ENCODE data around the gene OBSL1.

The OBSL1 gene

DNA sequence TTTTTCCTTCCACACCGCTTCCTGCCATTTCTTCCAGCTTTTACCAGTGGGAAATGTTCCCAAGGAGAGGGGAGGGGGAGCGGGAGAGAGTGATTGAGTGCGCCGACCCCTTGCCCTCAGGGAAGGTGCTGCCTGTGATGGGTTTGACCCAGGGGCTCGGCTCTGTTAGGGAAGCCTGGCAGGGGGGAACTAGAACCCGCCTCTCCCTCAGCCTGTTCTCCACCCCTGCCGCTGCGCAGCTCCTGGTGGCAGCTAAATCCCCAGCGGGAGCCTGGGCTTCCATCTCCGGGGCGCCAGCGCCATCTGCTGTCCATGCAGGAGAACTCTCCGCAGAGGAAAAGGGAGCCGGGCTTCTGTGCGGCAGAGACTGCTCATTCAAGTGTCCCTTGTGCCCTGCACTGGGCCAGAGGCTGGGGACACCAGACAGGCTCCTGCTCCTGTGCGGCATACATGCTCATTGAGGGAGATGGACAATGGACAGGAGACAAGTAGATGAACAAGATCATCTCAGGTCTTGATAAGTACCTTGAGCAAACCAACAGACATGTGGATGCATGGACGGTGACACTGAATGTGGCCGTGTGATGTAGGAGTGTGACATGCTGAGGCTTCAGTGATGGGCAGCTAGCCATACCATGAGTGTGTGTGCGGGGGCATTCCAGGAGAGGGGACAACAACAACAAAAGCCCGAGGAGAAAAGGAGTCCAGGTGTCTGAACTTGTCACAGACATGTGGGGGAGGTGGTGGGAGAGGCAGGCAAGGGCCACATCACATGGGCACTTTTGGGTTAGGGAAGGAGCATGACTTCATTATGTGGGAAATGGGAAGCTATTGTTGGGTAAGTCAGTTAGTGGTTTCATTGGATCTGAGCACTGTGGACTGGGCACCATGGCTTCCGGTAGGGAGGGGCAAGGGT, 41.0 kb downstream of the OBSL1 start:
- peak; percentile 62 to 79 for DNase-seq

DNA sequence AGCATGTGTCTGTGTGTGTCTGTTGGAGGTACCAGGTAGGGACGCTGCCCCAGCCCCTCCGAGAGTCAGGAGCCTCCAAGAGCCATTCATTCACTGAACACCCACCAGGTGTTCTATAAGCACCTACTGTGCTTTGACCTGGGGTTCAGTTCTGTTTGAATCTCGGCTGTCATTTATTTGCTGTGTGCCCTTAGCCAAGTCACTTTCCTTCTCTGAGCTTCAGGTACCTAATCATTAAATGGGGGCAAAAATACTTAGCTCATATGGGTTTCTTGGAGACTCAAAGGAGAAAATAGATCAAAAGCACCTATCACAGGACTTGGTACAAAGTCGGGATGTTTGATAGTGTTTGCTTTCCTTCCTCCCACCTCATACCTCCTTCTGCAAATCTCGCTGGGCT, 43.9 kb downstream of the OBSL1 start:
- DNase-seq = no peak

GRCh38 chr2:219527076-219527394, 44.3 kb downstream of the OBSL1 start:
- no peak for DNase-seq

DNA sequence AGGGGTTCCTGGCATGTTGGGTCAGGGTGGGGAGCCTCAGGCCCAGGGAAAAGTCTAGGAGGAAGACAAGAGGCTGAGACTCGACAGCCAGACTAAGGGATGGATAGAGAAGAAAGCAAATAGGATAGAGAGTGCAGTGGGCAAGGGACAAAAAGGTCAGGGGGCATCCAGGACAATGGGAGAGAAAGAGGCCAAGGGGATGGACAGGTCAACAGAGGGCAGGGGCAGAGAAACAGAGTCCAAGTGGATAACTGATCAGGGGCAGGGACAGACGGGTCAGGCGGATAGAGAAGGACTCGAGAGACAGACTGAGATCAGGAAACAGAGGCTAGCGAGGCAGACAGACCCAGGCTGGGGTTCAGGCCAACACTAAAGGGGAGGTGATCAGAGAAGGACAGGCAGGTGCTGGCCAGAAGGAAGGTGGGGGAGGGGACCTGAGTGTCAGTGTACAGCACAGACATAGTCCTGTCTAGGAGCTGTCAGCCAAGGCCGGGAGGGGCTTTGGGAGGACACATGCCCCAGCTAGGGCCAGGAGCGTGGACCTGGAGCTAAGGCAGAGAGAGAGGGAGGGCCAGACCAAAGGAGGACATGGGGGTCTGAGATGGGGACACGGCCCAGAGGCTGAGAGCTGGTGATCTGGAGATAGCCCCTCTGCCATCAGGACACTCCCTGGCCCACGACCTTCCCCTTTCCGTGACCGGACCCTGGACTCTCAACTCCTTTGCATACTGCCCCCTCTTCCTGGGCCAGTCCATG, 44.8 kb downstream of the OBSL1 start:
- no peak for DNase-seq

DNA sequence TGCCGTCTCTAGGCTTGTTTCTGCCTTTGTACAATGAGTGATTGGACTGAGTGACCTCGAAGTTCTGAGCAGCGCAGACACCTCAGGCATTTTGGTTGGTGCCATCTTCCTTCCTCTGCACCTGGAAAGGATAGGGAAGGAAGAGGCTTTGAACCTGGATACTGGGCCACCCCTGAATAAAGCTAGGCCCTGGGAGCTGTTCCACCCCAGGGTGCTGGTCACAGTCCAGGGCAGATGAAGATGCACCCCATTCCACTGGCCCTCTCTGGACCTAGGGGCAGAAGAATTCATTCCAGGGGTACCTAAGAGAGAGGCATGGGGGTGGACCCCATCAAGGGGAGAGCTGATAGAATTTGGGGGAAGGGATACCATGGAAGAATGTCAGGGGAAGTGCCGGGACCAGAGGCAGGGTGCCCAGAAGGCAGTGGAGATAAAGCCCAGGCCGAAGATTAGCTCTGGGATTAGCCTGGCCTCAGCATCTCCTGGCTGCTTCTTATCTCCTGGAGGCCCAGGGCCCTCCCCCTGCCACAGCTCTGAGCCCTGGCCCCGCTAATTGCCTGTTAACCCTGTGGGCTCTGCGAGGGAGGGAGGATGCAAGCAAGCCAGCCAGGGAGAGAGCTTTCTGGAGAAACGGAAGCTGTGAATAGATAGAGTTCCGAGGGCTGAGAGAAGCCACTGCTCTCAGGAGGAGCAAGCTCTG, 45.7 kb downstream of the OBSL1 start:
- DNase-seq = peak; percentile 65 to 68

GRCh38 chr2:219524817-219525216, 46.5 kb downstream of the OBSL1 start:
- no peak for DNase-seq

DNA sequence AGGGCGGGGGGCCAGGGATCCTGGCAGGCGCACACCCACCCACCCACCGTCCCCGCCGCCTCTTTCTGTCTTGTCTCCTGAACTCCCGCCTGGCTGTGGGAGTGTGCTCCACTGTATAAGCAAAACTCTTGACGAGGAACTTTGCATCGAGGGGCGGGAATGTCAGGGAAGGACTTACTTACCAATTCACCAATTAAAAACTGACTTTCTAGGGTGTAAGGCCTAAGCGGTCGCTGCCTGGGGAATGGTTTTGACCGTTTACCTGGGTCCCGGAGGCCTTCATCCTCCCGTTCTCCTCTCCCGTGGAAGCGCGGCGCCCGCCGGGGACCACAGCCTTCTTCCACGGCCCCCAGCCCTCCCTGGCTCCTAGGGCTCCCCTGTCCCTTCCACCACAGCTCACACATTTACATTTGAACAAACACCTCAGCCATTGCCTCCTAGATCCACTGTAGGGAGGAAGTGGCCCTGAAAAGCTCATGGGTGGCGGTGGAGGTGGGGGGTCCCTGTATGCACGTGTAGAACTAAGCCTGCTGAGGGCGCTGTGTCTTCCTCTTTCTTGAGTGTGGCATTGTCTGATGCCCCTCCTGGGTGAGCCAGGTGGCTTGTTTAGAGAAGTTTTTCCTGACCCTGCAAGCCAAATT, 48.2 kb downstream of the OBSL1 start:
- no peak for DNase-seq

DNA sequence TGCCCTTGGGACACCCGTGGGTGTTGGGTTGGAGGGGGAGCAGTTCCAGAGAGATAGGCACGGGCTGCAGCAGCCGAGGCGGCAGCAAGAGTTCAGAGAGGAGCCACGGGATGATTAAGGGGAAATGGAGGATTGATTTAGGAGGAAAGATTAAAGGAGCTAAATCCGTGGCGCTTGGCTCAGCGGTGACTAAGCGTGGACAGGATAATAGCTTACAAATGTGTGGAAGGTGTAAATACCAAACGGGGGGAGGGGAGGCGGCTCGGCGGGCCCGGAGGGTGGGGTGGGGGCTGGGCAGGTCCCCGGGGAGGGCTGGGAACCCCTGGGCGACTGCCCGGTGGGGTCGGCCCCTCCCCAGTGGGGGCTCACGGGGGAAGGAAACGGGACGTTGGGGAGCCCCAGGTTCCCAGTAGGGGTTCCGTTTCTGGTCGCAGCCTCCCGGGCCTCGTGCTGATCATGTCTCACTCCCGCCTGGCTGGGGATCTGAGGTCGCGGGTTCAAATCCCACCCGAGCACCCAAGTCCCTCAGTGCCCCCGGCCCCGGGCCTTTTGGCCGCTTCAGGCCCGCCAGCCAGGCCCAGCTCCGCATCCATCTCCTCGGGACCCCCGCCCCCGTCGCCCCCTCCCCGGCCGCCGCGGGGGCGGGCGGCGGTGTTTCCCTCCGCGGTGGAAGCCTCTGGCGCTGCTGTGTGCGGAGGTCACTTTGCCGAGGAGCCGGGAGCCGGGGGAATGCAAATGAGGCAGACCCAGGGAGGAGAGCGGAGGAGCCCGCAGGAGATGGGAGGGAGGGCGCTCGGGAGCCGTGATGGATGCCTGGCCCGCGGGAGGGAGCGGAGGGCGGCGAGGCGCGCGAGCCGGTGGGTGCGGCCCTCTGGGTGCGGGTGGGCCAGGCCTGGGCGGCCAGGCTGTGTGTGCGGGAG, 49.0 kb downstream of the OBSL1 start:
- DNase-seq = peak in 1 of 2 experiments; percentile 28

DNA sequence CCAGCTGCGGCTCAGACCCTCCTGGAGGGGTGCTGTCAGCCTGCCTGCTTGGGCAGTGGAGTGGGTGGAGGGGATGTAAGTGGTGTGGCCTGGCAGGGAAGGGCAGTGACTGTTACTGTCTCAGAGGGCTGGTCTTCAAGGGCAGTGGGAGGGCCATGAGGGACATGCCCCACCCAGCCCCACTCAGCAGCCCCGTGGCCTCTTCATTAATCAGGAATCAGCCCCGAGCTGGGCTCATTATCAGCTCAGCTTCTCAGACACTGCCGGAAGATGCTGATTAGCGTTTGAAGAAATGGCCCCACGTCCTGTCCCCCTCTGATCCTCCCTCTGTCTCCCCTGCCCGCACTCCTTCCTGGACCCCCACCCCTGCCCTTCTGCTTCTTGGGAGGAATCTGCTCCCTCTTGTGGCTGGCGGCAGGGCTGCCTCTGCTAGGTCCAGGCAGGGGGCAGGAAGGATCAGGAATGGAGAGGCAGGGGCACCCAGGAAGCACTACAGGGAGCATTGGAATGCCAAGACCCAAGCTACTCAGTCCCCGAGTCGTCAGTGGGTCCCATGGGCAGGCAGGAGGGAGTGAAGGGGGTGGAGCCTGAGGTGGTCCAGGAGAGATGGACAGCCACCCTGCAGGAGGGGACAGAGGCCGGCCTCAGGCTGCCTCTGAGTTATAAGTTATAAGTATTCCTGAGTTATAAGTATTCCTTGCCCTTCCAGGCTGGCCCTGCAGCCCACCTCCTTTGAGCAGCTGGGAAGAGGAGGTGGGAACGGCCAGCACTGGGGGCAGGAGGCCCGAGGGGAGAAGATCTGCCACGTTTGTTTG, 50.1 kb downstream of the OBSL1 start:
- peak; percentile 66 to 73 for DNase-seq

DNA sequence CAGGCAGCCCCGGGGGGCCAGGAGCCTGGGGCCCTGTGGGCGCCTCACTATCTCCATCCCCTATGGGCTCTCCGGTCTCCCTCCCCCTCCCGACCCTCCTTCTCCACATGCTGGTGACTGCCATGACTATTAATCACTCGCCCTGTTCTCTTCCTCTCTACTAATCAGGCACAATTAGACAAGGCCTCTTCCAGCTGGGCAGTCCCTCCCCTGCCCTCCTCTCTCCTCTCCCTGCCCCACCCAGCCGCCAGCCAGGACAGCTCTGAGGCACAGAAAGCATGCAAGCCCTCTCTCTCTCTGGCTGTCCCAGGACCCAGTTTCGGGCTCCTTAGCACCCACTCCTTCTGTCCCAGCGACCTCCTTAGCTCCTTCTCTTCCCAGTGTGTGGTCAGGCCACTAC, 51.3 kb downstream of the OBSL1 start:
- DNase-seq = no peak

GRCh38 chr2:219519526-219519916, 51.8 kb downstream of the OBSL1 start:
- no peak for DNase-seq

GRCh38 chr2:219517954-219518778, 53.2 kb downstream of the OBSL1 start:
- DNase-seq = peak; percentile 56 to 80

DNA sequence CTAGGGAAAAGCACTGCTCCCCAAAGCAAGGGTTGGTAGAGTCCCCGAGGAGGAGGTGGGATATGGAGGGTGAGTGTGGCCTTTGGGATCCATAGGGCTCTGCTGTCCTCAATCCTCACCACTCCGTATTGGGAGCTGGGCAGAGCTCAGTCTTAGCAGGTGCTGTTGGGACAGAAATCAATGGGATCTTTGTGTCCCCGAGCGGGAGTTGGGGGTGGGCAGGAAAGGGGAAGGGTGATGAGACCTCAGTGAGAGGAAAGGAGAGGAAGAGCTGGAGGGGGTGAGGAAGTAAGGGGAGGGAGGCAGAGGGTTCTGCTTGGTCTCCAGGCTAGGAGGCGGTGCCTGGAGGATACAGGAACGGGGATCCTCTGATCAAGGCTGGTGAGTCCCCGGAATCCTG, 54.5 kb downstream of the OBSL1 start:
- no peak for DNase-seq

GRCh38 chr2:219515874-219516629, 55.3 kb downstream of the OBSL1 start:
- DNase-seq = peak in 1 of 2 experiments; percentile 44

DNA sequence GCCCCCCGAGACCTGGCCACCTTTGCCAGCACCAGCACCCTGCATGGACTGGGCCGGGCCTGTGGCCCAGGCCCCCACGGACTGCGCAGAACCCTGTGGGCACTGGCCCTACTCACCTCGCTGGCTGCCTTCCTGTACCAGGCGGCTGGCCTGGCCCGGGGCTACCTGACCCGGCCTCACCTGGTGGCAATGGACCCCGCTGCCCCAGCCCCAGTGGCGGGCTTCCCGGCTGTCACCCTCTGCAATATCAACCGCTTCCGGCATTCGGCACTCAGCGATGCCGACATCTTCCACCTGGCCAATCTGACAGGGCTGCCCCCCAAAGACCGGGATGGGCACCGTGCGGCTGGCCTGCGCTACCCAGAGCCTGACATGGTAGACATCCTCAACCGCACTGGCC, 56.5 kb downstream of the OBSL1 start:
- no peak for DNase-seq

DNA sequence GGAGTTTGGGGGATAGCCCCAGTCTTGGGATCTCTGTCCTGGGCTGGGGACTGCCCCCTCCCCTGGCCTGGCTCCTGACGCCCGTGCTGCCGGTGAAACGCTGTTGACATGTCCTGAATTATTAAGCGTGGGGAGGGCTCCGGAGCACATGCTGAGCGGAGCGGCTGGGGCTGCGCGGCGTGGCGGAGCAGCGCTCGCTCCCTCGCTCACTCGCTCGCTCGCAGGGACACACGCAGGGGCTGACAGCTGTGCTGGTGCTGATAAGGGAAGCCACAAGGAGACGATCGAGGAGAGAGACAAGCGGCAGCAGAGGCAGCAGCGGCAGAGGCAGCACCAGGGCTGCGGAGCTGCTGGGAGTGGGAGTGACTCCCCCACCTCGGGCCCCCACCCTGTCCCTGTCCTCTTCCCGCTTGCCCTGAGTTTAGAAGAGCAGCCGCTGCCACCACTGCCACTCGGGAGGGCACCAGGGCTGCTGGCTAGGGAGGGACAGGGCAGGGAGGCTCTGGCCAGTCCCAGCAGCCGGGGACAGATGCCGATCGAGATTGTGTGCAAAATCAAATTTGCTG, 57.1 kb downstream of the OBSL1 start, which contains the start of gene ASIC4:
Gene ASIC4 (plus strand): TSS at position 287 of the 566 bp plus-strand sequence. CDS start 243 bp downstream, at position 530.
- DNase-seq = peak; percentile 45 to 62

DNA sequence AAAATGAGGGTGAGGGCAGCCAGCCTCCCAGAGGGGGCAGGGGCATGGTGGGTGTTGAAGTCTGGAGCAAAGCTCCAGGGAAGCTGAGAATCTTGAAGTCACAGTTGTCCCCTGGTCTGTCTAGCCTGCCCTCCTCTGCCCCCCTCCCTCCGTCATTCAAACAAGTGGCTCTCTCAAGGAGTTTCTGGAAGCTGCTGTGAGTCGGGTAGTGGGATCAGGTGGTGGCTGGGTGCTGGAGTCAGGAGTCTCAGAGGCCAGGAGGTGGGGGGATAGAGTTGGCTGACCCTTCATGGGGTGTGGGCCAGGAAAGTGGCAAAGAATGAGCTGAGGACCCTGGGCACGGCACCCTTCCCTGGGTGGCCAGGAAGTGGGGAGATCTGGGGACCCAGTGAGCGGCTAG, 57.6 kb downstream of the OBSL1 start:
- peak; percentile 59 to 68 for DNase-seq

- DNase-seq = peak in 1 of 2 experiments; percentile 70
Measured at GRCh38 chr2:219512524-219513216, 58.7 kb downstream of the OBSL1 start.

All from NCI-H524 (cell line).